HFF-Myc (cell line): ENCODE data around the gene FAM185A.

ENCODE experiments used
- DNase-seq: peaks from one replicate; pipeline ENCODE4 v3.0.0-alpha.2; 2011; ENCODE audit warnings: low read depth; ENCODE audit errors: extremely low read depth
- H3K4me3 ChIP-seq: replicated peaks from 2 replicates; pipeline ENCODE4 v1.5.1; 2011; ENCODE audit warnings: low read depth, mild to moderate bottlenecking, control low read depth, low read length
- CTCF ChIP-seq: IDR thresholded peaks from 2 replicates; pipeline ENCODE4 v1.5.1; 2012; ENCODE audit warnings: mild to moderate bottlenecking, low read depth, low read length, control low read depth; ENCODE audit errors: missing control alignments

The FAM185A gene

GRCh38 chr7:102840404-102840803 is 91.6 kb downstream of the FAM185A start:
- no peak overlapping the region for H3K4me3 ChIP-seq
- TF ChIP-seq CTCF = no peak
- no peak for DNase-seq

GRCh38 chr7:102841290-102841689 is 92.5 kb downstream of the FAM185A start:
- no peak for DNase-seq
- TF ChIP-seq CTCF = no peak
- no peak overlapping the region for H3K4me3 ChIP-seq

GRCh38 chr7:102842284-102842683 is 93.5 kb downstream of the FAM185A start:
- no peak for DNase-seq
- H3K4me3 ChIP-seq = no peak overlapping the region
- TF ChIP-seq CTCF = no peak

- TF ChIP-seq CTCF = no peak
- H3K4me3 ChIP-seq = no peak overlapping the region
- DNase-seq = no peak
These were observed 95.1 kb downstream of the FAM185A start for GRCh38 chr7:102843850-102844249.

- DNase-seq = no peak
- TF ChIP-seq CTCF = no peak
- no peak overlapping the region for H3K4me3 ChIP-seq
These were observed 96.5 kb downstream of the FAM185A start for GRCh38 chr7:102845346-102845745.

GRCh38 chr7:102849079-102849478 is 100.3 kb downstream of the FAM185A start:
- no peak overlapping the region for H3K4me3 ChIP-seq
- DNase-seq = no peak
- TF ChIP-seq CTCF = no peak

- H3K4me3 ChIP-seq = no peak overlapping the region
- TF ChIP-seq CTCF = no peak
- DNase-seq = no peak
These were observed 100.7 kb downstream of the FAM185A start for GRCh38 chr7:102849538-102849937.
